ENCODE results near the gene ZFAND3.
"Not testable (repeated sequence)": the region's sequence is repeated elsewhere in the genome, so short reads cannot be mapped to it uniquely, and the experiment has no call there.

Gene ZFAND3

DNA sequence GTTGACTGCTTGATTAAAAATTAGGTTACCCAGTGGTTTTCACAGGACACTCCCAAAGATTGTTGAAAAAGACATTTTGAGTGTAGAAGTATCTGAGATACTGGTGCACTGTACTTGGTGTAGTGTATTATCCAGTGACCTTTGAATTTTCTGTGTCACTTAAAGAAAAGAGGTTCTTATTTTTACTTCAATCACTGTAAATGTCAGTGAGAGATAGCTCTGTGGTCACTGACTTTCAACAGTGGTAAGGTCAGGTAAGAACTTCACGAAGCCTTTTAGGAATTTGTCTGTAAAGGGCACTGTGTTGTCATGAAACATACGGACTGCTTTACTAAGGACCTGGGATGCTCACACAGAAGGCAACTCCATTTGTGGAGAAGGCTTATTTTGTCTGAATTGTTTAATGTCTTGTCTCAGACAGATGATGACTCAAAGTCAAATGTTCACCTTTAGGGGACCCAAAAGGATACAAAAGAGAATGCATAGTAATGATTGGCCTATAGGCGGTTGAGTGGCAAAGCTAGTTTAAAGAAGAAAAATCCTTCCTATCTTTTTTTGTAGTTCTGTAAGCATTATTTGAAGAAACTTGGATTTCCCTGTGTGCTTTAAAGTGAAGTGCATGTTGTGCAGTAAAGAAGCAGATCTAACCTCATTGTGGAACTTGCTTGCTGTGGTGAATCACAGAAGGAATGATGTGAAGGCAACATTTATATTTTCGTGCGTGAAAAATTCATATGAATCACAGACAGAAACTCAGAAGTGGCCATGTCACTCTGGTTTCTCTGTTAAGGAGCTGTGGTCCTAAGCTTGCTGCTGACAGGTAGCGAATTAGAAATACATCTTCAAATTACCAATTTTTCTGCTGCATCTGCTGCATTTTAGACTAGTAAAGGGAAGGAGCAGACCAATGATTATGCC, 47.3 kb downstream of the ZFAND3 start:
- no peak for DNase-seq

DNA sequence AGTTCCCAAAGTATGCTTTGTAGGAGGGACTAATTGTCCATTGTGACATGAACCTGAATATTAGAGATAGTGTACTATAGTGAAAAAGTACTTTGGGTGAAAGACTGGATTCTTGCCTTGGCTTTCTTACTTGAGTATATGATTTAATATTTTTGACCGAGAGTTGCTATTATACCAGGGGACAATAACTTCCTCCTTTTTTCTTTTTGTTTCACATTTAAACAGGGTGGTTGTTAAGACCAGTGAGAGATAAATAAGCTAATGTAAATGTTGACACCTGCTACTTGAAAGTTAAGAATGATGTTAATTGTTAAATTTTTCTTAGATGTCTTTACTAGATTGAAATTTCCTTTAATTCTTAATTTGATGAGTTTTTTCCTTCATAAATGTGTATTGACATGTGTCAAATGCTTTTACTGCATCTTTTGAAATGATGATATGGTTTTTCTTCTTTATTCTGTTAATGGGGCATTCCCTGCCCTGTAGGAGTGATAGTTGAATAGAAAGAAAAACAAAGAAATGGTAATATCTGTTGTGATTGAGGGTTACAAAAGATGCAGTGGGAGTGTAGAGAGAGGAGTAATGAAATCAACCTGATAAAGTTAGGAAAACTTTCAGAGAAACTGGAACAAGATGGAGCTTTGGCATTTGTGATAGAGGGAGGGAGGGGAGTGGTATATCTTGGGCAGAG, 48.4 kb downstream of the ZFAND3 start:
- no peak for DNase-seq

DNA sequence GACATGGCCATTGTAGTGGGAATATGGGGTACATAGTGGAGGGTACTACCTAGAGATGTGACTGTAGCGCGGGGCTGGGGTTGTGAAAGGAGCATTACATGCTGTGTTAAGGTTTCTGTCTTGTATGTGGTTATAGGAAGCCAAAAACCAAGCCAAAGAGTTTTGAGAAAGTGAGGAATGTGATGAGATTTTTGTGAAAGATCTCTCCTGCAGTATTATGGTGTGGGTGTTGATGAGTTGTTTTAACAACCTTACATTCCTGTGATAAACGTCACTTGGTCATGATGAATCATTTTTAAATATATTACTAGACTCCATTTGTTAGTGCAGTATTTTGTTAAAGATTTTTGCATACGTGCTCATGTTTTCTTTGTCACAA, 48.9 kb downstream of the ZFAND3 start:
- no peak for DNase-seq

DNA sequence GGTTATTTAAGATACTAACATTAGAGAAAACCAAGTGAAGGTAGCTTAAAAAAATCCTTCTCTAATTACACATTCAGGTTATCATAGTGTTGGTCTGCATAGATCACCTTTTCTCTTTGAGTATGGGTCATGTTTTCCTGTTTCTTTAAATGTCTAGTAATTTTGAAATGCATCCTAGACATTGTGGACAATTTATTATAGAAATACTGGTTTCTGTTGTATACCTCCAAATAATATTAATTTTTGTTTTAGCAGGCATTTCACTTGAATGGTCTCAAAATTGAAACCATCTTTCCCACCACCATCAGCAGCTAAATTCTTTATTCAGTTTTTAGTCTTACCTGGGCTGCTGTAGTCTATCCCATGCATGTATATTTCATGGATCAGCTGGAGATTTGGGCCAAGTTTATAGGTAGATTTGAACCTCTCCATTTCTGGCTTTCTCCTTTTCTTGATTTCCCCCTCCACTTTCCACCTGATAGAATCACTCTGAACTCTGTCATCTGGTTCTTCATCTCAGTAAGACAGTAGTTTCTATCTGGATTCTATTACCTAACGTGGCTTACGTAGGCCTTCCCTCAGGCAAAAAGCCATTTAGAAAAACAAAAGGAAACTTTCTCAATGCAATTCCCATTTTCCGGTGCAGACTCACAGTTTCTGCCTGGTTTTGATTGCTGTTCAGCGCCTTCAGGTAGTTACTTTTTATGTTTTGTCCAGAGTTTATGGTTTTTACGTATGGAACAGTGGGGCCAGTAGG, 52.3 kb downstream of the ZFAND3 start:
- no peak for DNase-seq

DNA sequence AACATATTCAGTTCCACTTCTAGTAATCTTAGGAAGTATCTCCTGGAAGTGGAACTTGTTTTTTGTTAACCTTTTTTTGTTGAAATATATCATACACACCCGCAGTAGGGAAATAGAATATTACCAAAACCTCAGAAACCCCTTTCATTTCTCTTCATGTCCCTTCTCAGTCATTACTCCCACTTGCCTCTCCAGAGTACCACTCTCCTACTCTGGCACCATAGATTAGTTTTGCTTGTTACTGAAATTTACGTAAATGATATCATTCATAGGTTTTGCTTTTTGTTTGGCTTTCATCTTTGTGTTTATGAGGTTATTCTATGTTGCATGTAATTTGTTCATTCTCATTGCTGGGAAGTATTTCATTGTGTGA, 52.8 kb downstream of the ZFAND3 start:
- no peak for DNase-seq

DNA sequence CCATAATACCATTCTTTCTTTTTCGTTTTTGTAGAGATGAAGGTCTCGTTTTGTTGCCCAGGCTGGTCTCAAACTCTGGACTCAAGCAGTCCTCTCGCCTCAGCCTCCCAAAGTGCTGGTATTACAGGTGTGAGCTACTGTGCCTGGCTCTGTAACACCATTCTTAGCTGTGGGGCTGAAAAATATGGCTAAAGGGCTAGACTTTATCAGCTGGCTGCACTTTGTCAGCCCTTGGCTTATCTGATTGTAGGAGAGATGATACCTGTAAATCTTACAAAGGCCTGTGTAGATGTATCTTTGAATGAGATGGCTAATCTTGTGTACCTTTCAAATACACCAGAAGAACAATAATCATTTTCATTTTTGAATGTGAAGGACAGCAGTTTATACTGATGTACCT, 55.2 kb downstream of the ZFAND3 start:
- no peak for DNase-seq

DNA sequence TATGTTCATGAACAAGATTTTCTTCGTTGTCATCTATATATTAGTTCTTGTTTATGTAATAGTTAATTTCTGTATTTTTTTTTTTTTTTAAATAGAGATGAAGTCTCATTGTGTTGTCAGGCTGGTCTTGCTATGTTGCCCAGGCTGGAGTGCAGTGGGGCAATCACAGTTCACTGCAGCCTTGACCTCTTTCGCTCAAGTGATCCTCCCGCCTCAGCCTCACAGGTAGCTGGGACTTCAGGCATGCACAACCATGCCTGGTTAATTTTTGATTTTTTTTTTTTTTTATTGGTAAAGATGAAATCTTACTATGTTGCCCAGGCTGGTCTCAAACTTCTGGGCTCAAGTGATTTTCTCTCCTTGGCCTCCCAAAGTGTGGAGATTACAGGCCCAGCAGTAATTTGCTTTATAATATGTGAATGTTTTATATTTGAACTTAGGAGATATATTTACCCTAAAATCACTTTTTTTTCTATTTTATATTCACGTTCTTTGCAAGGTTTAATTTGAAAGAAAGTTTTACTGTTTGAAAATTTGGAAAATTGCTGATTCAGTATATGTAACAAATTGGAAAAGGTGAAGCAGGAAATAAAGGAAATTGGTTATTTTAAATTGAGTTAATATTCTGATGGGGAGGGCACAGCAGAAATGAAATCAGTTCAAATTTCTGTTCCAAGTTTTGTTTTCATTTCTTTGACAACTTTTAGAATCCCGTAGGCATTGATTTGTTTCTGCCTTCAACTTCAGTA, 56.2 kb downstream of the ZFAND3 start:
- no peak for DNase-seq

DNA sequence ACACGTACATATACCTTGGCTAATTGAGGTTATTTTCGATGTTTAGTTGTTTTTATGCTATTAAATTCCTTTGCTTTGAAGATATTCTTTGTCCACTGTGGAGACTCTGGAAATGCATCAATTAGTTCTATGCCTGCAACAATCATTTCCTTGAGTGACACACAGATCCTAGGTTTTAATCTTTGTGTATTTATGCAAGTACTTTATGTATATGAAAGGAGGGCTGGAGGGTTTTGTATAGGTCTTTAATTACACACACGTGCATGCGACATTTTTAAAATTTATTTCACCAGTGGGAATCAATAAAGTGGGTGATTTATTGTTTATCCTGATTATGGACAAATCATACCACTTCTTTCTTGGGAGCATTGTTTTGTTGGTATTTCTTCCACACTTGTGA, 57.3 kb downstream of the ZFAND3 start:
- DNase-seq, result no peak

DNA sequence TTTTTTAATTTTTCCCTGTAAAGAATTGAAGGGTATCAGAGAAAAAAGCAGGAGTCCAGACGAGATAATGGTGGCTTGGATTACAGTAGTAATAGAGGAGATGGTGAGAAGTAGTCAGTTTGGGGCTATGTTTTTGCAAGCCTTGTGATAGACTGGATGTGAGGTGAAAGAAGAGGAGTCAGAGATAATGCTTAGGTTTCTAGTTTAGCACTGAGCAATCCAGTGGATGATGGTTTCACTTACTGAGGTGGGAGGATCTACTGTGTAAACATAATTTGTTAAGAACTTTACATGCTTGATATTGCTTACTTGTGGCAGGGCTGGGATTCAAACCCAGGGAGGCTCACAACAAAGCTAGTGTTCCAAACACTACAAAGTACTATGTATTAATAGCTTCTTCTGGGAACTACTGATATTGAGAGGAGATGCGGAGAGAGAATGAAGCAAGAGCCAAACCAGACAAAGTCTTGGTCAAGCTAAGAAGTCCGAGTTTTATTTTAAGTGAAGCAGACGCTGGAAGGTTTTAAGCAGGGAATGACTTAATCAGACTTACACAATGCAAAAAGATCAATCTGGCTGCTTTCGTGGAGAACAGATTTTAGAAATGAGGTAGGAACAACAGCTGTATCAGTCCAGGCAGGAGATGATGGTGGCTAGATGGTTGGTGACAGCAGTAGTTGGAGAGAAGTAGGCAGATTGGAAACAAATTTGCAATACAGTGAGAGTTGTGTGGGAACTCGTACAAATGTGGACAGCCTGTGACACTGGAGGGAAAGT, 58.0 kb downstream of the ZFAND3 start:
- no peak for DNase-seq

DNA sequence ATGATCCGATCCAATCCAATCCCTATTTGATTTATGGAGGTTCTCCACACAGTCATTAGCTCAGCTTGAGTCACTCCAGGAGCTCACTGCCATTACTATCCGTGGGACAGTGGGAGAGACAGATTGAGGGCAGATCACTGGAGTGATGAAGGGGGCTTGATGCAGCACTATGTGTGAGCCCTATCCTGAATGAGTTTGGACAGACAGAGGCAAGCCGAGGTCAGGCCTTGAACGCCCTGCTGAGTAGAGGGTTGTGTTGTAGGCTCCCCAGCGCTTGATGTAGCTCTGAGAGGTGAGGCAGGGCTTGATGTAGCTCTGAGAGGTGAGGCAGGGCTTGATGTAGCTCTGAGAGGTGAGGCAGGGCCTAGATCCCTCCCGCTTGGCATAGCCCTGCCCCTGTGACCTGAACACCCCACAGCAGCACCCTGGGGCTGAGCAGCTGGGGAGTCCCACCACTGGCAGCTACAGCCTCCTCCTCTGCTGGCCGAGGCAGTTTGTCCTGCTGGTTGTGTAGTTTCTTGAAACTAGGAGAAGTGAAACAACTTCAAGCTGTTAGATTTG, 58.7 kb downstream of the ZFAND3 start:
- no peak for DNase-seq

DNA sequence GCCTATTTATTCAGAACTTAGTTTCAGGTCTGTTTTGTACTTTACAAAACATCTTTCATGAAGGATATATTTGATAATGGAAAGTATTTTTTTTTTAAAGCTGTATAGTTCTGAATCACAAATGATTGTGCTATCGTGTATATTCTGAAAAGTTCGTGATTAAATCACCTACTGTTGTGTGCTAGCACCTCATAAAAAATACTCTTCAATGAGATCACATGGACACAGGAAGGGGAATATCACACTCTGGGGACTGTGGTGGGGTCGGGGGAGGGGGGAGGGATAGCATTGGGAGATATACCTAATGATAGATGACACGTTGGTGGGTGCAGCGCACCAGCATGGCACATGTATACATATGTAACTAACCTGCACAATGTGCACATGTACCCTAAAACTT, 61.1 kb downstream of the ZFAND3 start:
- DNase-seq, result not testable (repeated sequence)

DNA sequence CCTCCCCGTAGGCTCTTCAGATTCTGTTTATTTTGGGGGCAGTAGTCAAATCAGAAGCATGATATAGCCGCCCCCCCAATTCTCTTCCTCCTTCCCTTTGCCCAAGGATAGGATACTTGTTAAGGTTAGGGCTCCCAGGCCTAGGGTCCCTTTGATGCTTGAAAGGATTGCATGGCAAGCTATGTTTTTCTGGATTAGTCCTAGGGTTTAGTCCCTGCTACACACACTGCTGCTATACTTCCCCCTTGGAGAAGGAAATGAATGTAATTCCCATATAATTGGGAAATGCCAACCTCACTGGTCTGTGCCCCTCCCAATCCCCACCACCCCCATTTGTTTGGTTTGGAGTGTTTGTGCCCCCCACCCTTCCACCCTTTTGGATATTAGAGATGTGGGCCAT, 62.8 kb downstream of the ZFAND3 start:
- DNase-seq, result no peak

DNA sequence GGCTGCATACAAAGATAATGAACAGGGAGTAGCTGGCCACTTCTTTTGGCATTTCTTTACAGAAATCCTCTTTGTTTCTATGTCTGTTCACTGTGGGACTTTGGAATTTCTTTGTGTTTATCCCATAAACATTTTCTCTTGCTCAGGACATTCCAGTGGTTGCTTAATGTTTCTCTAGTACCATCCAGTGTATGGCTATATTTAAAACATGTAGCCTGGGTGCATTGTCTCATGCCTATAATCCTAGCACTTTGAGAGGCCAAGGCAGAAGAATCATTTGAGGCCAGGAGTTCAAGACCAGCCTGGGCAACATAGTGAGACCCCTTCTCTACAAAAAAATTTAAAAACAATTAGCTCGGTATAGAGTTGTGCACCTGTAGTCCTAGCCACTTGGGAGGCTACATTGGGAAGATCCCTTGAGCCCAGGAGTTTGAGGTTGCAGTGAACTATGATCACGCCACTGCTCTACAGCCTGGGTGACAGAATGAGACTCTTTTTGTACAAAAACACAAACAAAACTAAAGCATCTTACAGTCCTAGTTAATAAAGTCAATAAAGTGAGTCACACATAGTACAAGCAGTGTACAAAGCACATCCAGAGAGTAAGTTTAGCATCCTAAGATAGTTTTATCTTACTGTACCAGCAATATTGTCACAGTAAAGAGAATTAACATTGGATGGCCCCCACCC, 63.3 kb downstream of the ZFAND3 start:
- no peak for DNase-seq

DNA sequence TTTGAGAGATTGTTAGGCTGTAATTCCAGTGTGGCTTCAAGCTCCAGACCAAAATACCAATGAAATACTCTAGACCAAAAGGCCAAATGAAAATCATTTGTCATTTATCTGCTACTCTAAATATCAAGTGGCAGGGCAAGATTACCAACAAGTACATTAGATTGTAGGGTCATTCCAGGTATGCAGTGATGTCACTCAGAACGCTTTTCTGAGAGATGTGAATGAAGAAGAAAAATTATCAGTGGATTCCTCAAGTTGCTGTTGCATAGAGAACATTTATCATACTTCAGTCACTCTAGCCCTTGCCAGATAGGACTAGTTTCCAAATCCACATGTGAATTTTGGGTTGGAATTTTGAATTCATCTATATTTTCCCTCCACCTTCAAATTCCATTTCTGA, 65.0 kb downstream of the ZFAND3 start:
- no peak for DNase-seq

DNA sequence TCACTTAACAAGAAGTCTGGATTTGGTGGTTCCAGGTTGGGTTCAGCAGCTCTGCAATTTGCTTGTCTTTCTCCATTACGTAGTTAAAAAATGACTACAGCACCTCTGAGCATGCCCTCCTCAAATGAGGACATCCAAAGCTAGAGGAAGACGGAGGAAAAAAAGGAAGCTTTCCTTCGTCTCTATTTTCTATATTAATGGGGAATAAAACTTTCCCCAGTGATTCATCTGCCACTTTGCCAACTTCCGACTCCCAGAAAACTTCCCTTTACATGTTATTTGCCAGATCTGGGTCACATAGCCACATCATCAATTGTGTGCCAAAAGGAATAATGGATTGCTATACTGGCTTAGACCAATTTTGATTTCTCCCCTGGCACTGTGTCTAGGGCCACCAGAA, 69.5 kb downstream of the ZFAND3 start:
- no peak for DNase-seq

DNA sequence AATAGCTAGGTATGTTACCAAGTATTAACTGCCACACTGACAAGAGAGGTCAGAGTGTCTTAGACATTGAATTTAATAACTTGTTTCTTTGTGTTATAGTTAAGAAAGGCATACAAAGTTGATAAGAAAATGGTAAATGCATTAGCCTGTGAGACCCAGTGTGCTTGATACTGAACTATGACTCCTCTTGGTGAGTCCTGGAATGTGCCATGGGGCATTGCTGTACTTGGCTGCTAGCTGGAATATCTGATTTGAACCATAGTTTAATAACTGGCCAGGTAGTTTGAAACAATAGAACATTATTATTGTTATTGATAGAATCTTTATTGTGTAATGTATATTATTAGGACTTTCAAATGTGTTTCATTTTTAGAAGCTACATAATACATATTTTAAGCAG, 70.0 kb downstream of the ZFAND3 start:
- DNase-seq, result no peak

DNA sequence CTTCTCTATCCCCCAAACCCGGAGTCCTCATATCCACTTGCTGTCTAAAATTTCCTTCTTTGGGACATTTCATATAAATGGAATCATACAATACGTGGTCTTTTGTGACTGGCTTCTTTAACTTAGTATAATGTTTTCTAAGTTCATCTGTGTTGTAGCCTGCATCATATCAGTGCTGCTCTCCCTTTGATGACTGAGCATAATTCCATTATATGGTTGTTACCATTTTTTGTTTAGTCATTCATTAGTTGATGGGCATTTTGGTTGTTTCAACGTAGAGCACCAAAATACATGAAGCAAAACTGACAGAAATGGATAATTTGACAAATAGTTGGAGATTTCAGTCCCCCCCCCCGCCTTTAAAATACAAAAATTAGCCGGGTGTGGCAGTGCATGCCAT, 71.5 kb downstream of the ZFAND3 start:
- no peak for DNase-seq

DNA sequence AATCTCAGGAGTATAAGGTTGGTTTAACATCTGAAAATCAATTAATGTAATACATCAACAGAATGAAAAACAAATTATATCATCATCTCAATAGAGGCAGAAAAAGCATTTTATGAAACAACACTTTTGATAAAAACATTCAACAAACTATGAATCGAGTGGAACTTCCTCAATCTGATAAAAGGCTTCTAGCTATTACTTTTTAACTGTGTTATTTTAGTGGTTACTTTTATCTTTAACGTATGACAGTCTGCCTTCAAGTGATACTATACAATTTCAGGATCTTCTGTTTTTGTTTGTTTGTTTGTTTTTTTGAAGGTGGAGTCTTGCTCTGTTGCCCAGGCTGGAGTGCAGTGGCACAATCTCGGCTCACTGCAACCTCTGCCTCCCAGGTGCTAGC, 73.7 kb downstream of the ZFAND3 start:
- no peak for DNase-seq

DNA sequence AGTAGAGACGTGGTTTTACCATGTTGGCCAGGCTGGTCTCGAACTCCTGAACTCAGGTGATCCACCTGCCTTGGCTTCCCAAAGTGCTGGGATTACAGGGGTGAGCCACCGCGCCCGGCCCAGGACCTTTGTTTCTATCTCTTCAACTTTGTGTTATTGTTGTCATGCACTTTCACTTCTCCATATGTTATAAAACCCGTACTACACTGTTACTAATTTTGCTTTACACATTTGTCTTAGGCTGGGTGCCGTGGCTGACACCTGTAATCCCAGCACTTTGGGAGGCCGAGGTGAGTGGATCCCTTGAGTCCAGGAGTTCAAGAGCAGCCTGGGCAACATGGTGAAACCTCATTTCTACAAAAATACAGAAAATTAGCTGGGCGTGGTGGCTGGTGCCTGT, 74.2 kb downstream of the ZFAND3 start:
- DNase-seq, result not testable (repeated sequence)

DNA sequence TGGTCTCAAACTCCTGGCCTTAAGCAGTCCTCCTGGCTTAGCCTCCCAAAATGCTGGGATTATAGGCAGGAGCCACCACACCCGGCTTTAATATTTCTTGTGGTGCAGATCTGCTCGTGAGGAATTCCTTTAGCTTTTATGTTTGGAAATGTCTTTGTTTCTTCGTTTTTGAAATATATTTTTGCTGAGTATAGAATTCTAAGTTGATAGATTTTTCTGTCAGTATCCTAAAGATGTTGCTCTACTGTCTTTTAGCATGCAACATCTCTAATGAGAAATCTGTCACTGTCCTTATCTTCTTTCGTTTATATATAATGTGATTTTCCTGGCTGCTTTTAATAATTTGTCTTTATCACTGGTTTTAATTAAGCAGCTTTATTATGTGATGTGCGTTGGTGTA, 75.1 kb downstream of the ZFAND3 start:
- no peak for DNase-seq

DNA sequence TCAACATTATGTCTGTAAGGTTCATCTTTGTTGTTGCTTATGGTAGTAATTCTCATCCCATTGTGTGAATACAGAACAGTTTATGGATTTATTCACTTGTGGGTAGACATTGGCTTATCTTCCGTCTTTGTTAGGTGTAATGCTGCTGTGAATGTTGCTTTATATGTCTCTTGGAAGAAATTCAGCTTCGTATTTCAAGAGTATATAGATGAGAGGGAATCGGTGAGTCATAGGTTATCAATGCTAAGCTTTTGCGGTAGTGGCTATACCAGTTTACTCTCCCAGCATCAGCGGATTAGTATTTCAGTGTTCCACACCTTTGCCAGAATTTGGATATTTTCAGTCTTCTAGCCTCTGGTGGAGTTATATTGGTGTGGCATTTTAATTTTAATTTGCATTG, 77.8 kb downstream of the ZFAND3 start:
- DNase-seq, result no peak

Measured in CD4-positive, alpha-beta T cell treated with Interleukin-4 for 1 hour (primary cell).